Sciatic nerve (tissue), 2 donors: Measurements from ENCODE around the gene PRR14L. TPM values are rescaled to one million over a fixed set of nuclear protein-coding genes. Genes with fewer than 3 reads are reported as not detected.
A peak's percentile ranks its signal among the peaks of the same experiment; 100 is the strongest.
"Not testable (repeated sequence)": the region's sequence is repeated elsewhere in the genome, so short reads cannot be mapped to it uniquely, and the experiment has no call there.

Source experiments
- ATAC-seq: fragments of 200-7000 bp; cut with Tn5 transposase; one replicate; pipeline ENCODE4 v1.9.1; 2020; ENCODE audit warnings: mild to moderate bottlenecking, moderate library complexity
- DNase-seq: peaks from one replicate; pipeline ENCODE4 v3.0.0-alpha.2; 2020; ENCODE audit warnings: low spot score
- intact Hi-C: fragments of 100-400 bp; cut with DNase I; formaldehyde crosslinking; loops from one replicate; pipeline ENCODE4 v1.14.2; 2022
- total RNA-seq: library from RNA; stranded (reverse); fragmentation: NEBNext Ultra II Directional; extraction: Animal tissue kit (Norgen Biotek cat#: 25700); gene quantifications from one replicate; pipeline ENCODE4 v1.2.1, GENCODE V29; 2021
- donor health status: DM: no; HTN: no; CAD: no.
- donor health status: DM: no; HTN: no; CAD: no.

The PRR14L gene
- total RNA-seq, 1 donor from 2014 or later = 53.1 TPM

DNA sequence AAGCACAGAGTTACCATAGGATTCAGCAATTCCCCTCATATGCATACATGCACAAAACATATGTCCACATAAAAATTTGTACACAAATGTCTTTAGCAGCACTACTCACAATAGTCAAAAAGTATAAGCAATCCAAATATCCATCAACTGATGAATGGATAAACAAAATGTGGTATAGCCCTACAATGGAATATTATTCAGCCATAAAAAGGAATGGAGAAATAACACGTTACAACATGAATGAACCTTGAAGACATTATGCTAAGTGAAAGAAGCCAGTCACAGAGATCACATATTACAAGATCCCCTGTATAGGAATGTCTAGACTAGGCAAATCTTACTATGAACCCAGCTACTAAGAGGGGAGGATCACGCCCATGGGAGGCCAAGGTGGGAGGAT is 7.2 kb downstream of the PRR14L start:
- no peak for DNase-seq
- intact Hi-C loops = no loop called here
- ATAC-seq = no peak

DNA sequence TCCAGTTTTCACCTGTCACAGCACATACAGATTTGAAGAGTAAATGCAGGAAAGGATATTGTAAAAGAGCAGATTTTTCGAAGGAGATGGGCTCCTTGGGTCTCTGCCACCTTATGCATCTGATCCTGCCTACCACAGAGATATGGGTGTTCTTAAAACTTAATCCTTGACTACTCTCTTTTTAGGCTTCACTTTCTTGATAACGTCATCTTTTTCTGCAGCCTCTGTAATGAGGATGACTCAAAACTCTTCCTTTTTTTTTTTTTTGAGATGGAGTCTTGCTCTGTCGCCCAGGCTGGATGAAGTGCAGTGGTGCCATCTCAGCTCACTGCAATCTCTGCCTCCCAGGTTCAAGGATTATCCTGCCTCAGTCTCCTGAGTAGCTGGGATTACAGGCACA is 7.8 kb downstream of the PRR14L start:
- ATAC-seq (no peak), DNase-seq (no peak)
- intact Hi-C loops = no loop called here

DNA sequence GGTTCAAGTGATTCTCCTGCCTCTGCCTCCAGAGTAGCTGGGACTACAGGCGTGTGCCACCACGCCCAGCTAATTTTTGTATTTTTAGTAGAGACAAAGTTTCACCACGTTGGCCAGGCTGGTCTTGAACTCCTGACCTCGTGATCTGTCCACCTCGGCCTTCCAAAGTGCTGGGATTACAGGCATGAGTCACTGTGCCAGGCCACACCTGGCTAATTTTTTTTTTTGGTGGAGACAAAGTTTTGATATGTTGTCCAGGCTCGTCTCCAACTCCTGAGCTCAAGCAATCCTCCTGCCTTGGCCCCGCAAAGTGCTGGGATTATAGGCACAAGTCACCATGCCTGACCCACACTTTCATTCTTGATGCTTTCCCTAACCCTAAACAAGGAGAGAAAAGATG is 9.6 kb downstream of the PRR14L start:
- ATAC-seq, intact Hi-C loops, DNase-seq: not testable (repeated sequence)

DNA sequence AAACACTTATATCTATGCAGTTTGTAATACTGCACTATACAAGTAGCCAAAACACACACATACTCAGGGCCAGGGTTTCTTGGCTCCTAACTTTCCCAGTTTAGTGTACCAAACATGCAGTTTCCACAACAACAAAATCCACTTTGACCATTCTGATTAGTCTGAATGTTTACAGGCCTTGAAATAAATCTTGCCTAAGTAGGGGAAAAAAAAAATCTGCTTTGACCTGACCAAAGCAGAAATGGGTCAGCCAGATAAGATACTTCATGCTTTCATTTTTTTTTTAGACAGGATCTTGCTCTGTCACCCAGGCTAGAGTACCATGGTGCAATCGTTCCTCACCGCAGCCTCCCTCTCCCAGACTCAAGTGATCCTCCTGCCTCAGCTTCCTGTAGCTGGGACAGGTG is 10.1 kb downstream of the PRR14L start:
- intact Hi-C loops = no loop called here
- DNase-seq = no peak
- ATAC-seq = peak; percentile 63

DNA sequence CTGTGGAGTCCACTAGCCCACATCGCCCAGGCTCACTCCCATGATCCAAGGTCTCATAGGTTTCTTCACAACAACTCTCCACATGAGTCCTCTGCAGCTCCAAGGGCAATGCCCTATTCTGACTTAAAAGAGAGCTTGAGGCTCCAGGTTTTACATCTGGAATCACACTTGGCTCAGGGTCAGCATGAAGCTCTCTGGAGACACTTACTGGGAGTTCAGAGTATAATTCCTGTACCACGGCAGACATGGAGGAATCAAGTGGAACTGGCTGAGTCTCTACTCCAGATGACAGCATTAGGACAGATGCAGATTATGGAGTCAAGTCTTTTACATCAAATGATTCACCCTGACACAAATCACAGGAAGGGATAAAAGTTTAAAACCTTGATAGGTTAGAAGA is 11.4 kb downstream of the PRR14L start:
- intact Hi-C loops = no loop called here
- DNase-seq (no peak), ATAC-seq (peak; percentile 26)

DNA sequence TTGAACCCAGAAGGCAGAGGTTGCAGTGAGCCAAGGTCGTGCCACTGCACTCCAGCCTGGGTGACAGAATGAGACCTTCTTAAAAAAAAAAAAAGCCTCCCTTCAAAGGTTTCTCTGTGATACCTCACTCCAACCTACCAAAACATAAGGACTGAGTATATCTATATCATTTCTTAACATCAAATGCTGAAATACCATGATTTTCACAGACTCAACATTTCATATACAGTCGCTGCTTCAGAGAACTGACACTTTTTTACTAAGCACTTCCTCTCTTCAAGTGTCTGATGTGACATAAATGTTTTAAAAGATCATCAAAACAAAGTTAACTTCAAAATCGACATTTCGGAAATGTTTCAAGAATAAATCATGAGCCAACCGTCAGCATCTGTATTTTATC is 12.0 kb downstream of the PRR14L start:
- no peak for ATAC-seq
- intact Hi-C loops = no loop called here
- no peak for DNase-seq

DNA sequence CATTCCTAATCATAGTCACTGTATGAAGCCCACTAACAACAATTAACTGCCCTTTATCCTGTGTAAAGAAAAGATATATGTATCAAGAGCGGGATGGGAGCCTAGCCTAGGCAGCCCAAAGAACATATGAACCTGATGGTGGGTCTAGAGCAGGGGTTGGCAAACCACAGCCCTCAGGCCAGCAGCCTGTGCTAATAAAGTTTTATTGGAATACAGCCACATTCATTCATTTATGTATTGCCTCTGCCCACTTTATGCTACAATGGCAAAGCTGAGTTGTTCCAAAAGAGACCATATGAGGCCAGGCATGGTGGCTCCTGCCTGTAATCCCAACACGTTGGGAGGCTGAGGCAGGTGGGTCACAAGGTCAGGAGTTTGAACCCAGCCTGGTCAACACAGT is 13.5 kb downstream of the PRR14L start:
- intact Hi-C loops = no loop called here
- no peak for DNase-seq
- ATAC-seq = no peak

DNA sequence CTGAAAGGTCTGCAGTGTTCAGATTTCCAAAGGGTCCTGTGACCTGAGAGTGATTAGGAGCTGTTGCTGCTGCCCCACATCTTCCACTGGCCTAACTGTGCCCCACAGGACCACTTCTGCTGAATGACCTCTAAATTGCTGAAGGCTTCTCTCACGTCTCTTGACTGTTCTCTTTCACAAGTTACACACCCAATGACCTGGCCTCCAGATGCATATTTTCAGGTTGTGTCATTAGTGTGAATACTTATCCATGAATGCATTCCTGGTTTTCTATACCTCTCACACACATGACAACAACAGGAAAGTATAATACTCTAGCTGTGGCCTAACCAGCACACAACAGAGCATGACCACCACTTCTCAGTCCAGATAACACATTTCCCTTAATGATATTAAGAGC is 15.4 kb downstream of the PRR14L start:
- ATAC-seq (no peak), DNase-seq (no peak)
- intact Hi-C loops = no loop called here

DNA sequence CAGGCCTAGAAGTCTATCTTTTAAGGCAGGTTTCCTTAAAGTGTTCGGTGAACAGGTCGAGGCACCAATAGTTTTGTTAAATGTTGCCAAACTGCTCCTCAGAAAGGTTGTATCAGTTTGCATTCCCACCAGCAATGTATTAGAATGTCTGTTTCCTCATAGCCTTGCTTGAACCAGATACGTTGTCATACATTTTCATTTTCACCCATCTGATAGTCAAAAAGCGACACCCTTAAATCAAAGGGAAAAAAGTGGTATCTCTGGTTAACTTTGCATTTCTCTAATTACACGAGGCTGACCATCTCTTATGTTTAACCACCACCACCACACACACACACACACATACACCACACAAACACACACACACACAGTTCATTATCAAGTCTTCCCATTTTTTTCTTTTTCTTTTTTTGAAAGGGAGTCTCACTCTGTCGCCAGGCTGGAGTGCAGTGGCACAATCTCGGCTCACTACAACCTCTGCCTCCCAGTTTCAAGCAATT is 16.3 kb downstream of the PRR14L start:
- intact Hi-C loops = no loop called here
- ATAC-seq = no peak

DNA sequence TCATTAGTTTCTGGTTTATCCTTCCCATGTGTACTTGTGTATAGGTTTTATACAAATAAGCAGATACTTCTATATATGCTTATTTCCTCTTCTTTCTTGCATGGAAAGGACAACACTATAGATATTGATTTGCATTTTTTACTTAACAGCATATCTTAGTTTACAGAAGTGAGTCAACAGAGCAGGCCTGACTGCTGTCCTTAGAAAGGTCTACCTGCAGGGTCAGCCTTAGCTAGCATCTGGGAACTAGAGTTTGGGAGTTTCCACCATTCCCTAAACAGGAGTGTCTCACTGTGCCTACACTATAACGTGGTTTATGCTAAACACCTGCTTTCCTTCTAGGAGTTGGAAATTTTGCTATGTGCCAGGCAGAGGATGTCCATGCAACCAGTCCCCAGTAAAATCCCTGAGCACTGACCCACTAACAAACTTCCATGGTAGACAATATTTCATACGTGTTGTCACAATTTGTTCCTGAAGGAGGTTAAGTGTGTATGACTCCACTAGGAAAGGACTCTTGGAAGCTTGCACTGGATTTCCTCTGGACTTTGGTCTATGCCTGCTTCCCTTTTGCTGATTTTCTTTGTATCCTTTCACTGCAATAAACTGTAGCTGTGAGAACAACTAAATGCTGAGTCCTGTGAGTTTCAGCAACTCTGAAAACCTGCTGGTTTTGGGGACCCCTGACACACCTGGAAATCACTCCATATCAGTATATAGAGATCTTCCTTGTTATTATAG is 17.7 kb downstream of the PRR14L start:
- intact Hi-C loops = no loop called here

More for the DNA sequence above, 16.3 kb downstream of the PRR14L start:
- no peak for DNase-seq

DNA sequence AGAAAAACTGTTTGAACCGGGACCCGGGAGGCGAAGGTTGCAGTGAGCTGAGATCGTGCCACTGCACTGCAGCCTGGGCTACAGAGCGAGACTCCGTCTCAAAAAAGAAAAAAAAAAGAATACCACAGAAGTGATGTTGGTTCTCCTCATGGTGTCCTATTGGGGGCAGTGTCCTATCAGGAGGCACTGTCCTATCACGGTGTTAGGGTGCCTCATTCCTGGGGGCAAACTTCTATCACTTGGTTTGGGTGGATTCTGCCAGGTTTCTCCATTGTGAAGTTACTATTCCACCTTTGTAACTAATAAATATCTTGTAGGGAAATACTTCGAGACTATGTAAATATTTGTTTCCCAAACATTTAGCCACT is 19.6 kb downstream of the PRR14L start:
- intact Hi-C loops = no loop called here
- ATAC-seq = no peak
- DNase-seq = no peak

More for the DNA sequence above, 17.7 kb downstream of the PRR14L start:
- ATAC-seq = no peak
- no peak for DNase-seq

DNA sequence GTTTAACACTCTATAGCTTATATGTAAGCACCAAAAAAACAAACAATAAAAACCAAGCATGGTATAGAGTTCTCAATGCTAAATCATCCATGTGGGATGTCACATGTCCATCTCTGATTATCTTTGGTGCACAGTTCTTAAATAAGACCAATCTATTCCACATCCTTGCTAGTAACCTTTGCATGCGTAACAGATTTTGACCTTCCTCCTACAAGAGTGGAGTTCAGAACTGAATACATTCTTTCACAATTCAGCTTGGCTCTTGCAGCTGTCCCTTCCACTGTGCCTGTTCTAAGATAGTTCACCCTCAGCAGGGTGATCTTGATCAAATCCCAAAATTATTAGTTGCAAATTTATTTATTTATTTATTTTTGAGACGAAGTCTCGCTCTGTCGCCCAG is 21.1 kb downstream of the PRR14L start:
- ATAC-seq = no peak
- intact Hi-C loops = no loop called here
- no peak for DNase-seq

DNA sequence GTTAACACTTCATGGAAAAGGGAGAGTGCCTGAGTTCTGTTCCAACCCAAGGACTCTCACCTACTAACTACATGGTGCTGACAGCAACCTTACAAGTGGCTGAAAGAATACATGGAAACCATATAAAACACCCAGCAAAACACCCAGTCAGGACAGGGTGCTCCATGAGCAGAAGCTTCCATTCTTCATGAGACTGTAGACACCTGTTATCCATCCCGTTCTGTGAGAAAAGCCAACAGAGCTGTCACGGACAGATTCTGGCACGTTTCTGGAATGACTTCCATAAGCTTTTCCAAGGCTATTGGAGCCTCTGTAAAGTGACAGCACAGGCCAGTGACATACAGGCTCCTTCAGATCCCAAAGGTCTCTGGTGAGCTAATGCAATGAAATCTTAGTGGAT is 23.2 kb downstream of the PRR14L start:
- ATAC-seq = no peak
- DNase-seq = no peak
- intact Hi-C loops = no loop called here

DNA sequence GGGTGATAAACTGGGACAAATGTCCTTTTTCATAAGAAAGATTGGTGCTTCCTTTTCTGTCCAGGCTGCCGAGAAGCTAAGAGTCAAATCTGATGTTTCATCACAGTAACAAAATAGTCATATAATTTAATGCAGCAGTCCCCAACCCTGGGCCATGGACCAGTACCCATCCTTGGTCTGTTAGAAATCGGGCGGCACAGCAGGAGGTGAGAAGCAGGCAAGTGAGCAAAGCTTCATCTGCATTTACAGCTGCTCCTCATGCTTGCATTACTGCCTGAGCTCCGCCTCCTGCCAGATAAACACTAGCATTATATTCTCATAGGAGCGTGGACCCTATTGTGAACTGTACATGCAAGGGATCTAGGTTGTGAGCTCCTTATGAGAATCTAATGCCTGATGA is 26.2 kb downstream of the PRR14L start:
- DNase-seq (no peak), ATAC-seq (no peak)
- intact Hi-C loops = no loop called here

DNA sequence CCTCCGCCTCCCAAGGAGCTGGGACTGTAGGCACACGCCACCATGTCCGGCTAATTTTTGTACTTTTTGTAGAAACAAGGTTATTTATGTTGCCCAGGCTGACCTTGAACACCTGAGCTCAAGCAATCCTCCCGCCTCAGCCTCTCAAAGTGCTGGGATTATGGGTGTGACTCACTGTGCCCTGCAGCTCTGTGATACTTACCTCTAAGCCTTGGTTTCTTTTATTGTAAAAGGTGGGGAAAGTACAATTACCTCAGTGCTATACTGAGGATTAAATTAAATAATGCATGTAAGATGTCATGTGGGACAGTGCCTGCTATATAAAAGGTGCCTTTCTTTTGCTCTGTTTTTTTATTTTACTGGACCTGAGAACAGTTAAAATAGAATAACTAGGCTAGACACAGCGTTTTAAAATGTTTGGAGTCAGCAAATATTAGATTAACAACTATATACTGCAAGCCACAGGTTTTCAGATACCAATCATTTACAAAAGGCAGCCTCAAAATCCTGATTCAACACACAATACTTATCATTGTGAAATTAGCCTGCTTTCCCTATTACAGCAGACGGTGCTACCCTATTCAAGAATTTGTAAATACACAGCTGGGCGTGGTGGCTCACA is 30.0 kb downstream of the PRR14L start:
- no peak for ATAC-seq
- intact Hi-C loops = no loop called here
- DNase-seq = no peak

DNA sequence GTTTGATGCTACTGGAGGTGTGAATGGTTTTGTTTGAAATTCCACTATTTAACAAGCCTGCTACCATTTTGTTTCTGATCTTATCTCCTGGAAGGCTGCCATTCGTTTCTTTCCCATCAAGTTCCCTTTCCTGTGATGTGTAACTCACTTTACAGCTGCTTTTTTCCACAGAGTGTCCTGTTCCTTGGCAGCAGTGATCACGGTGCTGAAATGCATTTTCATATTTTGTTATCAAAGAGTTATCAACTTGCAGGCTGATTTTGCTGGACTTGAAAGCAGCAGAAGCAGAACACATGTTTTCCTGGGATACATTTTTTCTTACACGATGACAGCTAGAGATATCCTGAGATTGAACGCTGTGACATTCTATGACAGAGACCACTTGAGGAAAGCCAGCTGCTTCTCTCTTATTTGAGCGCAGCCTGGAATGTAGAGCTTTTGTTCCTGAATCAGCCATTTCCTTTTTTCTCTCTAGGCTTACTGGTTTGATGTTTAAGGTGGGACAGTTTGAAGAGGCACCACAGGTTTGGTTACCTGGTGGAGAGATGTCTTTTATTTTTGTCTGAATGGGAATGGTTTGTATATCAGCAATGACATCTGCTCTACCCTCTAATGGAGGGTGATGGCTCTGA is 34.7 kb downstream of the PRR14L start:
- intact Hi-C loops = no loop called here
- ATAC-seq (no peak), DNase-seq (no peak)

DNA sequence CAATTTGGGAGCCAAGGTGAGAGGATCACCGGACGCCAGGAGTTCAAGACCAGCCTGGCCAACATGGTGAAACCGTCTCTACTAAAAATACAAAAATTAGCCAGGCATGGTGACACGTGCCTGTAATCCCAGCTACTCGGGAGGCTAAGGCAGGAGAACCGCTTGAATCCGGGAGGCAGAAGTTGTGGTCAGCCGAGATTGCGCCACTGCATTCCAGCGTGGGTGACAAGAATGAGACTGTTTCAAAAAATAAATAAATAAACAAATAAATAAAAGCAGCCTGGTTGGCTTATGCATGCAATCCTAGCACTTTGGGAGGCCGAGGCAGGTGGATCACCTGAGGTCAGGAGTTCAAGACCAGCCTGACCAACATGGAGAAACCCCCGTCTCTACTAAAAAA is 38.7 kb downstream of the PRR14L start:
- ATAC-seq, DNase-seq, intact Hi-C loops: not testable (repeated sequence)

DNA sequence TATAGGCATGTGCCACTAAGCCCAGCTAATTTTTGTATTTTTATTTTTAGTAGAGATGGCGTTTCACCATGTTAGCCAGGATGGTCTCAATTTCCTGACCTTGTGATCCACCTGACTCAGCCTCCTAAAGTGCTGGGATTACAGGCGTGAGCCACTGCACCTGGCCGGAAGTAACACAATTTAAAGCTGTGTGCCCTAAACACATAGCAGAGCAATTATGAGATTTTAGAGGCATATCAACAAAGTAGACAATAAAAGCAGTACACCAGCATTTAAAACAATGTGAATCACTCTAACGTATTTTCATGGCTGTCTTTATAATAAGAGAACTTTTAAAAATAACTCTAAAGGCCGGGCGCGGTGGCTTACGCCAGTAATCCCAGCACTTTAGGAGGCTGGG is 42.4 kb downstream of the PRR14L start:
- ATAC-seq (no peak), DNase-seq (no peak)
- intact Hi-C loops = no loop called here

DNA sequence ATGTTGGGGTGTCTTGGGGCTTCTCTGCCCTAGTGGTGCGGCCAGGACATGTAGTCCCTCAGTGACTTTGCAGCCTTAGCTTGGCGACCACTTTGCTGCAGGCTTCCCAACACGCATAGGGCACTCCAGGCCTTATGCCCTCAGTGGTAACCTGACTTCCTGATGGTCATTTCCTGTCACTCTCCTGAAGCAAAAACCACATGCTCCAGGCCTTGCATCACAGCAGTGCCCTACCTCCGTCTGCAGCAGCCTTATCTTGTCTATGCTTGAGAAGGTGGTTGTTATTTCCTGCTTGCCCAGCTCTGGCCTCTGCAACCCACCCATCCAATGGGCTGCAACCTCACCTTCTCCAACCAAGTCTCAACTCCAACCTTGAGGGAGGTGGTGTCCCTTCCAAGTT is 54.5 kb downstream of the PRR14L start:
- DNase-seq (no peak), ATAC-seq (no peak)
- intact Hi-C loops = no loop called here

DNA sequence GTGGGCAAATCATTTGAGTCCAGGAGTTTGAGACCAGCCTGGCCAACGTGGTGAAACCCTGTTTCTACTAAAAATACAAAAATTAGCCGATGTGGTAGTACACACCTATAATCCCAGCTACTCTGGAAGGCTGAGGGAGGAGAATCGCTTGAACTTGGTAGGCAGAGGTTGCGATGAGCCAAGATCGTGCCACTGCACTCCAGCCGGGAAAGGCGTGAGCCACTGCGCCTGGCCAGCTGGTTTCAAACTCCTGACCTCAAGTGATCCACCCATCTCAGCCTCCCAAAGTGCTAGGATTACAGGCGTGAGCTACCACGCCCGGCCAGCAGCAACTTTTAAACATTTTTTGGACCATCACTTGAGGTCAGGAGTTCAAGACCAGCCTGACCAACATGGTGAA is 55.9 kb downstream of the PRR14L start:
- ATAC-seq, intact Hi-C loops, DNase-seq: not testable (repeated sequence)
